Liver (tissue), 9 donors: ENCODE data around the gene VPS11. TPM values are rescaled to one million over a fixed set of nuclear protein-coding genes. Genes with fewer than 3 reads are reported as not detected.

Source experiments
- DNase-seq: peaks from one replicate; pipeline ENCODE4 v3.0.0-alpha.2; 2017; ENCODE audit warnings: low spot score
- H3K27ac ChIP-seq, 2 donors: one replicate each; pipeline ENCODE4 v1.7.0; 2013; ENCODE audit warnings: inconsistent platforms in 2 of 2, low read length in 2 of 2, control low read depth in 1 of 2, low read depth in 1 of 2, mild to moderate bottlenecking in 1 of 2
- H3K27me3 ChIP-seq, 4 donors: one replicate each; pipeline versions ENCODE4 v1.6.1 to v1.7.0; 2013; ENCODE audit warnings: low read length in 3 of 4, inconsistent platforms in 1 of 4, mild to moderate bottlenecking in 1 of 4, moderate library complexity in 1 of 4; ENCODE audit not compliant: control insufficient read depth in 4 of 4, insufficient read depth in 4 of 4
- H3K36me3 ChIP-seq, 4 donors: one replicate each; pipeline versions ENCODE4 v1.6.1 to v1.7.0; 2013; ENCODE audit warnings: low read length in 3 of 4, mild to moderate bottlenecking in 3 of 4, low read depth in 1 of 4, moderate library complexity in 1 of 4; ENCODE audit not compliant: control insufficient read depth in 4 of 4, insufficient read depth in 3 of 4
- H3K4me1 ChIP-seq, 4 donors: one replicate each; pipeline versions ENCODE4 v1.6.1 to v1.7.0; 2013; ENCODE audit warnings: low read length in 3 of 4, mild to moderate bottlenecking in 3 of 4, moderate library complexity in 1 of 4; ENCODE audit not compliant: control insufficient read depth in 4 of 4, insufficient read depth in 4 of 4
- H3K4me3 ChIP-seq, 3 donors: one replicate each; pipeline versions ENCODE4 v1.6.1 to v1.7.0; 2013; ENCODE audit warnings: low read length in 3 of 3, control low read depth in 1 of 3, low read depth in 1 of 3, mild to moderate bottlenecking in 1 of 3
- H3K9ac ChIP-seq, 2 donors: one replicate each; pipeline ENCODE4 v1.7.0; 2013; ENCODE audit warnings: low read length in 2 of 2, mild to moderate bottlenecking in 2 of 2, moderate library complexity in 2 of 2, control low read depth in 1 of 2, low read depth in 1 of 2
- H3K9me3 ChIP-seq, 4 donors: one replicate each; pipeline versions ENCODE4 v1.6.1 to v1.7.0; 2013; ENCODE audit warnings: low read length in 3 of 4; ENCODE audit not compliant: control insufficient read depth in 4 of 4
- EGR1 ChIP-seq, 2 donors: IDR thresholded peaks; 2 replicates each; pipeline ENCODE4 v1.6.1; 2016 to 2018; ENCODE audit warnings: antibody characterized with exemption in 2 of 2, low read depth in 2 of 2
- FOXA1 ChIP-seq: IDR thresholded peaks from 2 replicates; pipeline ENCODE4 v1.6.1; 2016; ENCODE audit warnings: antibody characterized with exemption
- FOXA2 ChIP-seq: IDR thresholded peaks from 2 replicates; pipeline ENCODE4 v1.6.1; 2016; ENCODE audit warnings: antibody characterized with exemption
- GABPA ChIP-seq, 2 donors: IDR thresholded peaks in 1 of 2; conservative IDR thresholded peaks in 1 of 2; 2 replicates each; pipeline ENCODE4 v1.6.1; 2016; ENCODE audit warnings: antibody characterized with exemption in 2 of 2, mild to moderate bottlenecking in 1 of 2, moderate library complexity in 1 of 2
- HNF4A ChIP-seq, 2 donors: conservative IDR thresholded peaks; 2 replicates each; pipeline ENCODE4 v1.6.1; 2016; ENCODE audit warnings: antibody characterized with exemption in 2 of 2, mild to moderate bottlenecking in 2 of 2
- HNF4G ChIP-seq: IDR thresholded peaks from 2 replicates; pipeline ENCODE4 v1.6.1; 2016; ENCODE audit warnings: antibody characterized with exemption
- JUND ChIP-seq, 2 donors: IDR thresholded peaks; 2 replicates each; pipeline ENCODE4 v1.6.1; 2016; ENCODE audit warnings: antibody characterized with exemption in 2 of 2
- NR2F2 ChIP-seq: IDR thresholded peaks from 2 replicates; pipeline ENCODE4 v1.6.1; 2016; ENCODE audit warnings: antibody characterized with exemption
- RAD21 ChIP-seq, 2 donors: IDR thresholded peaks; 2 replicates each; pipeline ENCODE4 v1.6.1; 2016; ENCODE audit warnings: antibody characterized with exemption in 2 of 2, mild to moderate bottlenecking in 2 of 2
- RXRA ChIP-seq, 2 donors: IDR thresholded peaks; 2 replicates each; pipeline ENCODE4 v1.6.1; 2017 to 2018; ENCODE audit warnings: antibody characterized with exemption in 2 of 2, mild to moderate bottlenecking in 1 of 2
- SP1 ChIP-seq: IDR thresholded peaks from 2 replicates; pipeline ENCODE4 v1.6.1; 2018; ENCODE audit warnings: antibody characterized with exemption, mild to moderate bottlenecking
- TAF1 ChIP-seq: conservative IDR thresholded peaks from 2 replicates; pipeline ENCODE4 v1.6.1; 2016; ENCODE audit warnings: antibody characterized with exemption, mild to moderate bottlenecking
- YY1 ChIP-seq: IDR thresholded peaks from 2 replicates; pipeline ENCODE4 v1.6.1; 2016; ENCODE audit warnings: antibody characterized with exemption, mild to moderate bottlenecking
- WGBS: extraction: QIAGEN DNeasy Blood & Tissue Kit; methylation state at CpG from one replicate; pipeline ENCODE4 v1.1.7; 2013; 5-methylcytosine and 5-hydroxymethylcytosine counted together
- polyA plus RNA-seq, 2 donors: library from polyadenylated mRNA; stranded (reverse) in 1 of 2; unstranded in 1 of 2; fragments of 200-250 nt in 1 of 2; fragments of >200 nt in 1 of 2; fragmentation: Nextera tagmentation in 1 of 2; extraction: Ambion mirVana in 1 of 2; gene quantifications; one replicate each; pipeline versions ENCODE4 v1.2.1 to v1.2.3, GENCODE V29; 2013 to 2015
- total RNA-seq, 2 donors: library from RNA; depleted of rRNA; stranded (reverse); fragments of >200 nt; gene quantifications; one replicate each; pipeline ENCODE4 v1.2.3, GENCODE V29; 2014
- TF ChIP-seq, protein P1 (sequence below): fragments of 150-350 bp; IDR thresholded peaks from 2 replicates; pipeline ENCODE4 v1.5.1; 2017; ENCODE audit warnings: improper control_type of control experiment, low read depth, low read length; ENCODE audit not compliant: missing input control
- TF ChIP-seq, protein P2 (sequence below): IDR thresholded peaks from 2 replicates; pipeline ENCODE4 v1.6.1; 2016; ENCODE audit warnings: antibody characterized with exemption, mild to moderate bottlenecking
- TF ChIP-seq, protein P3 (sequence below): IDR thresholded peaks from 2 replicates; pipeline ENCODE4 v1.6.1; 2016; ENCODE audit warnings: antibody characterized with exemption
- TF ChIP-seq, protein P4 (sequence below): IDR thresholded peaks from 2 replicates; pipeline ENCODE4 v1.6.1; 2016; ENCODE audit warnings: antibody characterized with exemption
- TF ChIP-seq, protein P5 (sequence below): IDR thresholded peaks from 2 replicates; pipeline ENCODE4 v1.6.1; 2016; ENCODE audit warnings: antibody characterized with exemption
- donor health status: healthy.
- donor health status: healthy.
- donor health status: healthy.
- donor health status: healthy.
- donor health status: healthy.

Gene VPS11
- total and polyA plus RNA-seq, 4 donors = 7.2 to 17.4 (median 12.2) TPM

DNA sequence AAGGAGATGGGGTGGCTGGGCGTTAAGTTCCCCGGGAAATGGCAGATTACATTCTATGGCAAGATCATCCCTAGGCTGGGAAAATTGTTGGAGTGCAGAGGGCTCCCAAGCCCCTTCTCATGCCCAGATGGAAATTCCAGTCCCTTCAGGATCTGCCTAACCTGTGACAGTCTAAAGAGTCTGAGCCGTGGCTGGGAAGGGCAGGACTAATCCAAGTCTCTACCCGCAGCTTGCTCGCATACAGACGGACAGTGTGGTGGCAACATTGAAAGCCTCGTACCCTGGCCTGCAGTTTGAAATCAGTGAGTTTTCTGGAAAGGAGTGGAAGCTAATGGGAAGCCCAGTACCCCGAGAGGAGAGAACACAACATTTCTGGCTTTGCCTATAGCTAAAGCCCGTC, 20.8 kb downstream of the VPS11 start:
- H3K9me3 ChIP-seq = no peaks in the 10 kb centered on the region
- H3K9ac ChIP-seq = no peak overlapping the region
- 96% methylated on average over 9 of the region's 9 CpGs for WGBS
- no peaks in the 10 kb centered on the region for H3K27me3 ChIP-seq
- no peak for TF ChIP-seq HNF4A (conservative IDR thresholded peaks at IDR 0.05)
- TF ChIP-seq, protein P1, sequence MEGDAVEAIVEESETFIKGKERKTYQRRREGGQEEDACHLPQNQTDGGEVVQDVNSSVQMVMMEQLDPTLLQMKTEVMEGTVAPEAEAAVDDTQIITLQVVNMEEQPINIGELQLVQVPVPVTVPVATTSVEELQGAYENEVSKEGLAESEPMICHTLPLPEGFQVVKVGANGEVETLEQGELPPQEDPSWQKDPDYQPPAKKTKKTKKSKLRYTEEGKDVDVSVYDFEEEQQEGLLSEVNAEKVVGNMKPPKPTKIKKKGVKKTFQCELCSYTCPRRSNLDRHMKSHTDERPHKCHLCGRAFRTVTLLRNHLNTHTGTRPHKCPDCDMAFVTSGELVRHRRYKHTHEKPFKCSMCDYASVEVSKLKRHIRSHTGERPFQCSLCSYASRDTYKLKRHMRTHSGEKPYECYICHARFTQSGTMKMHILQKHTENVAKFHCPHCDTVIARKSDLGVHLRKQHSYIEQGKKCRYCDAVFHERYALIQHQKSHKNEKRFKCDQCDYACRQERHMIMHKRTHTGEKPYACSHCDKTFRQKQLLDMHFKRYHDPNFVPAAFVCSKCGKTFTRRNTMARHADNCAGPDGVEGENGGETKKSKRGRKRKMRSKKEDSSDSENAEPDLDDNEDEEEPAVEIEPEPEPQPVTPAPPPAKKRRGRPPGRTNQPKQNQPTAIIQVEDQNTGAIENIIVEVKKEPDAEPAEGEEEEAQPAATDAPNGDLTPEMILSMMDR = no peak
- TF ChIP-seq EGR1 (IDR thresholded peaks at IDR 0.05; ENCODE audit: low read depth in 2 of 2) = no peak
- TF ChIP-seq, protein P2, sequence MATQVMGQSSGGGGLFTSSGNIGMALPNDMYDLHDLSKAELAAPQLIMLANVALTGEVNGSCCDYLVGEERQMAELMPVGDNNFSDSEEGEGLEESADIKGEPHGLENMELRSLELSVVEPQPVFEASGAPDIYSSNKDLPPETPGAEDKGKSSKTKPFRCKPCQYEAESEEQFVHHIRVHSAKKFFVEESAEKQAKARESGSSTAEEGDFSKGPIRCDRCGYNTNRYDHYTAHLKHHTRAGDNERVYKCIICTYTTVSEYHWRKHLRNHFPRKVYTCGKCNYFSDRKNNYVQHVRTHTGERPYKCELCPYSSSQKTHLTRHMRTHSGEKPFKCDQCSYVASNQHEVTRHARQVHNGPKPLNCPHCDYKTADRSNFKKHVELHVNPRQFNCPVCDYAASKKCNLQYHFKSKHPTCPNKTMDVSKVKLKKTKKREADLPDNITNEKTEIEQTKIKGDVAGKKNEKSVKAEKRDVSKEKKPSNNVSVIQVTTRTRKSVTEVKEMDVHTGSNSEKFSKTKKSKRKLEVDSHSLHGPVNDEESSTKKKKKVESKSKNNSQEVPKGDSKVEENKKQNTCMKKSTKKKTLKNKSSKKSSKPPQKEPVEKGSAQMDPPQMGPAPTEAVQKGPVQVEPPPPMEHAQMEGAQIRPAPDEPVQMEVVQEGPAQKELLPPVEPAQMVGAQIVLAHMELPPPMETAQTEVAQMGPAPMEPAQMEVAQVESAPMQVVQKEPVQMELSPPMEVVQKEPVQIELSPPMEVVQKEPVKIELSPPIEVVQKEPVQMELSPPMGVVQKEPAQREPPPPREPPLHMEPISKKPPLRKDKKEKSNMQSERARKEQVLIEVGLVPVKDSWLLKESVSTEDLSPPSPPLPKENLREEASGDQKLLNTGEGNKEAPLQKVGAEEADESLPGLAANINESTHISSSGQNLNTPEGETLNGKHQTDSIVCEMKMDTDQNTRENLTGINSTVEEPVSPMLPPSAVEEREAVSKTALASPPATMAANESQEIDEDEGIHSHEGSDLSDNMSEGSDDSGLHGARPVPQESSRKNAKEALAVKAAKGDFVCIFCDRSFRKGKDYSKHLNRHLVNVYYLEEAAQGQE = no peak
- TF ChIP-seq YY1 = no peak
- no peak for TF ChIP-seq SP1
- TF ChIP-seq, protein P3, sequence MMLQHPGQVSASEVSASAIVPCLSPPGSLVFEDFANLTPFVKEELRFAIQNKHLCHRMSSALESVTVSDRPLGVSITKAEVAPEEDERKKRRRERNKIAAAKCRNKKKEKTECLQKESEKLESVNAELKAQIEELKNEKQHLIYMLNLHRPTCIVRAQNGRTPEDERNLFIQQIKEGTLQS = no peak
- TF ChIP-seq TAF1 = no peak
- TF ChIP-seq FOXA1 = no peak
- no peak for TF ChIP-seq HNF4G
- no peak for TF ChIP-seq JUND (IDR thresholded peaks at IDR 0.05)
- TF ChIP-seq, protein P4, sequence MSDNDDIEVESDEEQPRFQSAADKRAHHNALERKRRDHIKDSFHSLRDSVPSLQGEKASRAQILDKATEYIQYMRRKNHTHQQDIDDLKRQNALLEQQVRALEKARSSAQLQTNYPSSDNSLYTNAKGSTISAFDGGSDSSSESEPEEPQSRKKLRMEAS = no peak
- no peak for TF ChIP-seq FOXA2
- TF ChIP-seq GABPA (IDR thresholded peaks at IDR 0.05 in 1 of 2, conservative IDR thresholded peaks at IDR 0.05 in 1 of 2) = no peak
- TF ChIP-seq, protein P5, sequence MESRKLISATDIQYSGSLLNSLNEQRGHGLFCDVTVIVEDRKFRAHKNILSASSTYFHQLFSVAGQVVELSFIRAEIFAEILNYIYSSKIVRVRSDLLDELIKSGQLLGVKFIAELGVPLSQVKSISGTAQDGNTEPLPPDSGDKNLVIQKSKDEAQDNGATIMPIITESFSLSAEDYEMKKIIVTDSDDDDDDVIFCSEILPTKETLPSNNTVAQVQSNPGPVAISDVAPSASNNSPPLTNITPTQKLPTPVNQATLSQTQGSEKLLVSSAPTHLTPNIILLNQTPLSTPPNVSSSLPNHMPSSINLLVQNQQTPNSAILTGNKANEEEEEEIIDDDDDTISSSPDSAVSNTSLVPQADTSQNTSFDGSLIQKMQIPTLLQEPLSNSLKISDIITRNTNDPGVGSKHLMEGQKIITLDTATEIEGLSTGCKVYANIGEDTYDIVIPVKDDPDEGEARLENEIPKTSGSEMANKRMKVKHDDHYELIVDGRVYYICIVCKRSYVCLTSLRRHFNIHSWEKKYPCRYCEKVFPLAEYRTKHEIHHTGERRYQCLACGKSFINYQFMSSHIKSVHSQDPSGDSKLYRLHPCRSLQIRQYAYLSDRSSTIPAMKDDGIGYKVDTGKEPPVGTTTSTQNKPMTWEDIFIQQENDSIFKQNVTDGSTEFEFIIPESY = no peak
- TF ChIP-seq RAD21 (IDR thresholded peaks at IDR 0.05) = no peak
- peaks cover 0 to 6% (median under 1%) of the 10 kb centered on the region in 4 donors for H3K36me3 ChIP-seq
- H3K27ac ChIP-seq = no peak overlapping the region
- H3K4me1 ChIP-seq = peaks cover 5 to 25% (median 14%) of the 10 kb centered on the region in 4 donors
- no peak overlapping the region for H3K4me3 ChIP-seq
- no peak for DNase-seq

DNA sequence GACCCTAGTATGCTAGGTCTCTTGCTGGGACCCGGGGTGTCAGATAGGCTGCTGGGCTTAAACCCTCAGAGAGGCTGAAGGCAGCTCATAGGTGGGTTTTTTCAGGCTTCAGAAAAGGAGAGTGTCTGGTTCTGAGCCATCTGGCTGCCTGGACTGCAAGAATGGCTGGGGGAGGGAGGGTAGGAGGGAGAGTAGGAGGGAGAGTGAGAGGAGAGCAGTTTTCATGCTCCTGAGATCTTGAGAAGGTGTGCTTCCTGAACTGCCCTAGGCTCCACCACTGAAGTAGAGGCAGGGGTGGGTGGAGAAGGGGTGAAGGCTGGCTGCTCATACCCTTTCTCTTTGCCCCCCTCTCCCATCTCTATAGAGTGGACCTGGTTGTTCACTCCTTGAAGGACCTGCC, 21.7 kb downstream of the VPS11 start:
- Histone ChIP-seq H3K27ac (no peak overlapping the region), H3K9me3 (no peaks in the 10 kb centered on the region), H3K9ac (no peak overlapping the region), H3K4me1 (peaks cover 5 to 33% (median 20%) of the 10 kb centered on the region in 4 donors), H3K27me3 (no peaks in the 10 kb centered on the region), H3K4me3 (no peak overlapping the region), H3K36me3 (peaks cover 0 to 6% (median under 1%) of the 10 kb centered on the region in 4 donors)
- no peak for DNase-seq
- 96% methylated on average over 1 of the region's 1 CpG for WGBS
- TF ChIP-seq, protein P3 = no peak
- no peak for TF ChIP-seq HNF4A (conservative IDR thresholded peaks at IDR 0.05)
- no peak for TF ChIP-seq JUND (IDR thresholded peaks at IDR 0.05)
- TF ChIP-seq, protein P1 = no peak
- TF ChIP-seq, protein P4 = no peak
- TF ChIP-seq, protein P5 = no peak
- TF ChIP-seq NR2F2 = no peak
- no peak for TF ChIP-seq YY1
- TF ChIP-seq GABPA (IDR thresholded peaks at IDR 0.05 in 1 of 2, conservative IDR thresholded peaks at IDR 0.05 in 1 of 2) = no peak
- no peak for TF ChIP-seq RXRA (IDR thresholded peaks at IDR 0.05)
- TF ChIP-seq HNF4G = no peak
- no peak for TF ChIP-seq FOXA1
